ENCODE data around the gene TSPOAP1.

TSPOAP1 gene

GRCh38 chr17:58315281-58315711 is 13.3 kb downstream of the TSPOAP1 start:
- no peak overlapping the region for H2BK12ac ChIP-seq (ENCODE audit: low read length in 2 of 2)
- no peak overlapping the region for H4K8ac ChIP-seq (ENCODE audit: low read length)
- H3K79me1 ChIP-seq (replicated peaks; ENCODE audit: low read length, poor library complexity, severe bottlenecking), result no peaks in the 10 kb centered on the region
- no peak overlapping the region for H2BK120ac ChIP-seq (ENCODE audit: low read depth, low read length)
- no peak overlapping the region for H3K27ac ChIP-seq (ENCODE audit: low read length, poor library complexity, severe bottlenecking)
- H4K91ac ChIP-seq (ENCODE audit: low read length), result no peak overlapping the region
- no peaks in the 10 kb centered on the region for H3K4me1 ChIP-seq (ENCODE audit: control insufficient read depth, insufficient read depth, low read depth, low read length)
- H3K4ac ChIP-seq (ENCODE audit: low read depth in 1 of 2, low read length in 2 of 2), result no peak overlapping the region
- H3K18ac ChIP-seq (ENCODE audit: low read depth in 1 of 2, low read length in 2 of 2), result no peak overlapping the region
- no peaks in the 10 kb centered on the region for H3K9me3 ChIP-seq (ENCODE audit: control insufficient read depth, low read length)
- no peak overlapping the region for H3K4me2 ChIP-seq (ENCODE audit: low read length, poor library complexity, severe bottlenecking)
- H3K27me3 ChIP-seq (ENCODE audit: control insufficient read depth in 1 of 2, insufficient read depth in 1 of 2, low read length in 2 of 2), result peaks cover 11 to 22% of the 10 kb centered on the region in 2 experiments
- no peak overlapping the region for H3K9ac ChIP-seq (ENCODE audit: low read length)
- no peak overlapping the region for H2AFZ ChIP-seq (ENCODE audit: low read depth, low read length)
- no peak for DNase-seq
- no peak overlapping the region for H2BK5ac ChIP-seq (ENCODE audit: low read depth, low read length, poor library complexity, severe bottlenecking)
- 86% methylated on average over 6 of the region's 6 CpGs for whole genome bisulfite sequencing
- no peak overlapping the region for H3K23ac ChIP-seq (ENCODE audit: low read length in 2 of 2)
- no peaks in the 10 kb centered on the region for H3K36me3 ChIP-seq (ENCODE audit: control insufficient read depth in 1 of 2, insufficient read depth in 2 of 2, low read depth in 1 of 2, low read length in 2 of 2)
- no peak overlapping the region for H3K4me3 ChIP-seq (ENCODE audit: insufficient read depth in 1 of 2, low read depth in 1 of 2, low read length in 2 of 2)
- no peak overlapping the region for H2AK5ac ChIP-seq (ENCODE audit: low read length, severe bottlenecking)
- no peak overlapping the region for H2BK15ac ChIP-seq (ENCODE audit: low read depth, poor library complexity, severe bottlenecking)
- no peak overlapping the region for H3K14ac ChIP-seq (ENCODE audit: low read length in 2 of 2)

- WGBS, result 71% methylated on average over 4 of the region's 6 CpGs
- Histone ChIP-seq H2AK5ac (ENCODE audit: low read length, severe bottlenecking) (no peak overlapping the region), H2BK12ac (ENCODE audit: low read length in 2 of 2) (no peak overlapping the region), H3K18ac (ENCODE audit: low read depth in 1 of 2, low read length in 2 of 2) (no peak overlapping the region), H3K9me3 (ENCODE audit: control insufficient read depth, low read length) (no peaks in the 10 kb centered on the region), H3K23ac (ENCODE audit: low read length in 2 of 2) (no peak overlapping the region), H2BK120ac (ENCODE audit: low read depth, low read length) (no peak overlapping the region), H3K27ac (ENCODE audit: low read length, poor library complexity, severe bottlenecking) (no peak overlapping the region), H3K9ac (ENCODE audit: low read length) (no peak overlapping the region), H2BK5ac (ENCODE audit: low read depth, low read length, poor library complexity, severe bottlenecking) (no peak overlapping the region), H3K27me3 (ENCODE audit: control insufficient read depth in 1 of 2, insufficient read depth in 1 of 2, low read length in 2 of 2) (peaks cover 11 to 25% of the 10 kb centered on the region in 2 experiments), H3K4me1 (ENCODE audit: control insufficient read depth, insufficient read depth, low read depth, low read length) (no peaks in the 10 kb centered on the region), H2BK15ac (ENCODE audit: low read depth, poor library complexity, severe bottlenecking) (no peak overlapping the region), H3K14ac (ENCODE audit: low read length in 2 of 2) (no peak overlapping the region), H3K79me1 (replicated peaks; ENCODE audit: low read length, poor library complexity, severe bottlenecking) (no peaks in the 10 kb centered on the region), H2AFZ (ENCODE audit: low read depth, low read length) (no peak overlapping the region), H4K8ac (ENCODE audit: low read length) (no peak overlapping the region), H3K4me3 (ENCODE audit: insufficient read depth in 1 of 2, low read depth in 1 of 2, low read length in 2 of 2) (no peak overlapping the region), H3K36me3 (ENCODE audit: control insufficient read depth in 1 of 2, insufficient read depth in 2 of 2, low read depth in 1 of 2, low read length in 2 of 2) (no peaks in the 10 kb centered on the region), H3K4ac (ENCODE audit: low read depth in 1 of 2, low read length in 2 of 2) (no peak overlapping the region), H3K4me2 (ENCODE audit: low read length, poor library complexity, severe bottlenecking) (no peak overlapping the region), H4K91ac (ENCODE audit: low read length) (no peak overlapping the region)
- no peak for DNase-seq
Measured at GRCh38 chr17:58314706-58315015, 13.9 kb downstream of the TSPOAP1 start.

GRCh38 chr17:58313815-58314705 is 14.5 kb downstream of the TSPOAP1 start:
- Histone ChIP-seq H2BK15ac (ENCODE audit: low read depth, poor library complexity, severe bottlenecking) (no peak overlapping the region), H3K27me3 (ENCODE audit: control insufficient read depth in 1 of 2, insufficient read depth in 1 of 2, low read length in 2 of 2) (peaks cover 16 to 26% of the 10 kb centered on the region in 2 experiments), H4K8ac (ENCODE audit: low read length) (no peak overlapping the region), H2AFZ (ENCODE audit: low read depth, low read length) (no peak overlapping the region), H3K36me3 (ENCODE audit: control insufficient read depth in 1 of 2, insufficient read depth in 2 of 2, low read depth in 1 of 2, low read length in 2 of 2) (no peaks in the 10 kb centered on the region), H3K9me3 (ENCODE audit: control insufficient read depth, low read length) (no peaks in the 10 kb centered on the region), H3K4me2 (ENCODE audit: low read length, poor library complexity, severe bottlenecking) (no peak overlapping the region), H3K4ac (ENCODE audit: low read depth in 1 of 2, low read length in 2 of 2) (no peak overlapping the region), H3K79me1 (replicated peaks; ENCODE audit: low read length, poor library complexity, severe bottlenecking) (no peaks in the 10 kb centered on the region), H2AK5ac (ENCODE audit: low read length, severe bottlenecking) (no peak overlapping the region), H4K91ac (ENCODE audit: low read length) (no peak overlapping the region), H3K23ac (ENCODE audit: low read length in 2 of 2) (no peak overlapping the region), H2BK12ac (ENCODE audit: low read length in 2 of 2) (no peak overlapping the region), H3K27ac (ENCODE audit: low read length, poor library complexity, severe bottlenecking) (no peak overlapping the region), H3K4me1 (ENCODE audit: control insufficient read depth, insufficient read depth, low read depth, low read length) (no peaks in the 10 kb centered on the region), H2BK5ac (ENCODE audit: low read depth, low read length, poor library complexity, severe bottlenecking) (no peak overlapping the region), H3K9ac (ENCODE audit: low read length) (no peak overlapping the region), H3K18ac (ENCODE audit: low read depth in 1 of 2, low read length in 2 of 2) (no peak overlapping the region), H3K14ac (ENCODE audit: low read length in 2 of 2) (no peak overlapping the region), H2BK120ac (ENCODE audit: low read depth, low read length) (no peak overlapping the region), H3K4me3 (ENCODE audit: insufficient read depth in 1 of 2, low read depth in 1 of 2, low read length in 2 of 2) (no peak overlapping the region)
- 80% methylated on average over 7 of the region's 7 CpGs for WGBS
- no peak for DNase-seq

GRCh38 chr17:58312829-58313228 is 15.8 kb downstream of the TSPOAP1 start:
- WGBS, result no CpG with 5 or more reads among the region's 1 CpG
- no peak overlapping the region for H4K8ac ChIP-seq (ENCODE audit: low read length)
- no peak for DNase-seq

More at GRCh38 chr17:58312829-58313228, 15.8 kb downstream of the TSPOAP1 start:
- Histone ChIP-seq H2AK5ac (ENCODE audit: low read length, severe bottlenecking) (no peak overlapping the region), H2BK120ac (ENCODE audit: low read depth, low read length) (no peak overlapping the region), H3K4me3 (ENCODE audit: insufficient read depth in 1 of 2, low read depth in 1 of 2, low read length in 2 of 2) (no peak overlapping the region), H3K23ac (ENCODE audit: low read length in 2 of 2) (no peak overlapping the region), H3K27me3 (ENCODE audit: control insufficient read depth in 1 of 2, insufficient read depth in 1 of 2, low read length in 2 of 2) (peaks cover 22 to 28% of the 10 kb centered on the region in 2 experiments), H2BK5ac (ENCODE audit: low read depth, low read length, poor library complexity, severe bottlenecking) (no peak overlapping the region), H3K36me3 (ENCODE audit: control insufficient read depth in 1 of 2, insufficient read depth in 2 of 2, low read depth in 1 of 2, low read length in 2 of 2) (no peaks in the 10 kb centered on the region), H3K4me1 (ENCODE audit: control insufficient read depth, insufficient read depth, low read depth, low read length) (no peaks in the 10 kb centered on the region), H3K18ac (ENCODE audit: low read depth in 1 of 2, low read length in 2 of 2) (no peak overlapping the region), H4K91ac (ENCODE audit: low read length) (no peak overlapping the region), H3K79me1 (replicated peaks; ENCODE audit: low read length, poor library complexity, severe bottlenecking) (no peaks in the 10 kb centered on the region), H3K9ac (ENCODE audit: low read length) (no peak overlapping the region), H3K4ac (ENCODE audit: low read depth in 1 of 2, low read length in 2 of 2) (no peak overlapping the region), H2BK12ac (ENCODE audit: low read length in 2 of 2) (no peak overlapping the region), H2BK15ac (ENCODE audit: low read depth, poor library complexity, severe bottlenecking) (no peak overlapping the region), H3K27ac (ENCODE audit: low read length, poor library complexity, severe bottlenecking) (no peak overlapping the region), H3K14ac (ENCODE audit: low read length in 2 of 2) (no peak overlapping the region), H3K9me3 (ENCODE audit: control insufficient read depth, low read length) (no peaks in the 10 kb centered on the region), H3K4me2 (ENCODE audit: low read length, poor library complexity, severe bottlenecking) (no peak overlapping the region), H2AFZ (ENCODE audit: low read depth, low read length) (no peak overlapping the region)
